Kidney tubule cell (primary cell): ENCODE data around the gene MINPP1.
"Not testable (repeated sequence)": the region's sequence is repeated elsewhere in the genome, so short reads cannot be mapped to it uniquely, and the experiment has no call there.

Experiments used
- DNase-seq: peaks from one replicate; pipeline ENCODE4 v3.0.0-alpha.2; 2018; ENCODE audit warnings: low spot score

The MINPP1 gene

GRCh38 chr10:87504640-87505365 lies at the start of gene MINPP1:
Gene MINPP1, plus strand, starts transcription at chr10:87504893. Its CDS starts 23 bp downstream, at chr10:87504916.
- DNase-seq, result peak; percentile 91

- DNase-seq, result not testable (repeated sequence)
Measured at GRCh38 chr10:87456586-87457220, 48.0 kb upstream of the MINPP1 start.

GRCh38 chr10:87461751-87462150 lies 42.9 kb upstream of the MINPP1 start:
- not testable (repeated sequence) for DNase-seq

GRCh38 chr10:87466849-87467248 lies 37.8 kb upstream of the MINPP1 start:
- not testable (repeated sequence) for DNase-seq

GRCh38 chr10:87488733-87489132 lies 16.0 kb upstream of the MINPP1 start:
- not testable (repeated sequence) for DNase-seq

- DNase-seq, result not testable (repeated sequence)
Measured at GRCh38 chr10:87490285-87490684, 14.4 kb upstream of the MINPP1 start.

- not testable (repeated sequence) for DNase-seq
Measured at GRCh38 chr10:87492450-87492849, 12.2 kb upstream of the MINPP1 start.

- DNase-seq, result not testable (repeated sequence)
Measured at GRCh38 chr10:87495446-87495845, 9.2 kb upstream of the MINPP1 start.

GRCh38 chr10:87497386-87497785 lies 7.3 kb upstream of the MINPP1 start:
- not testable (repeated sequence) for DNase-seq

GRCh38 chr10:87498106-87498789 lies 6.4 kb upstream of the MINPP1 start:
- not testable (repeated sequence) for DNase-seq

GRCh38 chr10:87500646-87501048 lies 4.0 kb upstream of the MINPP1 start:
- DNase-seq, result no peak

- no peak for DNase-seq
Measured at GRCh38 chr10:87503401-87503800, 1.3 kb upstream of the MINPP1 start.

- DNase-seq, result peak; percentile 34
Measured at GRCh38 chr10:87503886-87504285, 807 bp upstream of the MINPP1 start.

- no peak for DNase-seq
Measured at GRCh38 chr10:87504307-87504639, 420 bp upstream of the MINPP1 start.

GRCh38 chr10:87505366-87506111 lies 846 bp downstream of the MINPP1 start:
- DNase-seq, result peak; percentile 73

GRCh38 chr10:87506956-87507355 lies 2.3 kb downstream of the MINPP1 start:
- DNase-seq, result no peak

- no peak for DNase-seq
Measured at GRCh38 chr10:87507879-87508483, 3.3 kb downstream of the MINPP1 start.

- DNase-seq, result no peak
Measured at GRCh38 chr10:87508837-87509236, 4.1 kb downstream of the MINPP1 start.

- no peak for DNase-seq
Measured at GRCh38 chr10:87510025-87510424, 5.3 kb downstream of the MINPP1 start.

- DNase-seq, result no peak
Measured at GRCh38 chr10:87511526-87511925, 6.8 kb downstream of the MINPP1 start.

- DNase-seq, result no peak
Measured at GRCh38 chr10:87518937-87519336, 14.2 kb downstream of the MINPP1 start.

GRCh38 chr10:87519582-87519981 lies 14.9 kb downstream of the MINPP1 start:
- DNase-seq, result no peak
